H1 (cell line): Measurements from ENCODE around the gene SLC35F3. TPM values are rescaled to one million over a fixed set of nuclear protein-coding genes. Genes with fewer than 3 reads are reported as not detected.

Experiments used
- BRCA1 ChIP-seq: IDR thresholded peaks from 2 replicates; pipeline ENCODE4 v1.6.1; 2012; ENCODE audit warnings: low read depth, low read length, improper control_type of control experiment
- EGR1 ChIP-seq: IDR thresholded peaks from 2 replicates; pipeline ENCODE4 v1.6.1; 2011; ENCODE audit warnings: low read depth, low read length, borderline replicate concordance
- FOSL1 ChIP-seq: IDR thresholded peaks from 2 replicates; pipeline ENCODE4 v1.6.1; 2011; ENCODE audit warnings: mild to moderate bottlenecking, low read depth, low read length, moderate library complexity; ENCODE audit not compliant: insufficient read depth
- NANOG ChIP-seq: IDR thresholded peaks from 2 replicates; pipeline ENCODE4 v1.6.1; 2011; ENCODE audit warnings: low read length, low read depth, mild to moderate bottlenecking, inconsistent platforms; ENCODE audit not compliant: insufficient read depth, poor library complexity, severe bottlenecking
- TAF1 ChIP-seq: IDR thresholded peaks from 2 replicates; pipeline ENCODE4 v1.6.1; 2011; ENCODE audit warnings: mild to moderate bottlenecking, low read depth, low read length
- YY1 ChIP-seq: IDR thresholded peaks from 2 replicates; pipeline ENCODE4 v1.6.1; 2011; ENCODE audit warnings: low read depth, mild to moderate bottlenecking, low read length
- polyA plus RNA-seq, 7 experiments: library from polyadenylated mRNA; depleted of rRNA in 3 of 7; stranded (reverse) in 5 of 7; unstranded in 2 of 7; fragments of >200 nt in 5 of 7; fragments of 200-250 nt in 2 of 7; gene quantifications; 1 replicate in 5 of 7; 2 replicates in 1 of 7; 4 replicates in 1 of 7; pipeline versions ENCODE4 v1.2.1 to v1.2.3, GENCODE V29; 2011 to 2013; ENCODE audit warnings: missing spikeins in 2 of 7, mixed read lengths in 2 of 7
- total RNA-seq: library from RNA; stranded (reverse); fragmentation: NEBNext Ultra II Directional; extraction: Animal tissue kit (Norgen Biotek cat#: 25700); gene quantifications from 2 replicates; pipeline ENCODE4 v1.2.1, GENCODE V29; 2021

The SLC35F3 gene
- total and polyA plus RNA-seq, 2 of the 8 experiments (the other 6 are each of a cell fraction or from before 2014, with no cell fraction given): 0.78 to 1.2 TPM

DNA sequence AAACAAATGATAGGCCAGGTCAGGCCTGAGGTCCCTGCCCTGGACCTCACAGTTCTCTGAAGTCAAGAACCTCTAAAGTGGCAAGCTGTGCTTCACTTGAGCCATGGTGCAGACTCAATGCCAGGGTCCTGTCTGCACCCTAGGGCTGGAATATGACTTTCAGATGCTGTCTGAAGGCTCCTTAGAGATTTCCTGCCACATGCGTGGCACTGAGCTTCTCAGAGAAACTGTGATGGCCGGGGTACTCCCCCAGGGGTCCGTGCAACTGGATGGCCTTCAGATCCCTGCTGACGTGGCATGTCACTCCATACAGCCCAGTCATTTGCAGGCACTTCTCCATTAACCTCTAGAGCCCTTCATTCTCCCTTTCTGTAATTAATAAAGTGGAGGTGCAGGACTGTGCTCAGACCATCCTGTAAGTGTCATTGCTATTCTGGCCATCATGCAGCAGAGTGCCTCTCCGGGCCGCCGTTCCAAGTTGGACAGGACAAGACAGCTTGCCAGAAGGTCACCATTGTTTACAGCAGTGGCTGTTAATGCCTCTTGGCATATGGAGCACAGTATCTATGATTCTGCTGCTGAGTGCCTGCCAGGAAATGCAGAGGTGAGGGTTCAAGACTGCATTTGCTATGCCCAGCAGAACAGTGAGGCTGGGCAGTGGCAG is 263.7 kb downstream of the SLC35F3 start (continued):
- TF ChIP-seq NANOG (no peak), BRCA1 (no peak), YY1 (no peak), TAF1 (no peak), FOSL1 (no peak), EGR1 (no peak)
